ENCODE data around the gene OLA1.

OLA1 gene

DNA sequence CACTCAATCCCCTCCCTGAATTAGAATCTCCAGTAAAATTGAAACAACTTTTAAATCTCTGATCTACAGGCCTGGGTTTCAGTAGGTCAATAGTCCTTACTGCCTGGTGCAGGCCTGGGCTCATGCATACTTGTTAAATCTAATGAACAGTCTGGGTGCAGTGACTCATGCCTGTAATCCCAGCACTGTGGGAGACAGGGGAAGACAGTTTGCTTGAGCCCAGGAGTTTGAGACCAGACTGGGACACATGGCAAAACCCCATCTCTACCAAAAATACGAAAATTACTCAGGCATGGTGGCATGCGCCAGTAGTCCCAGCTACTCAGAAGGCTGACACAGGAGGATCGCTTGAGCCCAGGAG is 188.5 kb downstream of the OLA1 start:
- DNase-seq, result no peak

DNA sequence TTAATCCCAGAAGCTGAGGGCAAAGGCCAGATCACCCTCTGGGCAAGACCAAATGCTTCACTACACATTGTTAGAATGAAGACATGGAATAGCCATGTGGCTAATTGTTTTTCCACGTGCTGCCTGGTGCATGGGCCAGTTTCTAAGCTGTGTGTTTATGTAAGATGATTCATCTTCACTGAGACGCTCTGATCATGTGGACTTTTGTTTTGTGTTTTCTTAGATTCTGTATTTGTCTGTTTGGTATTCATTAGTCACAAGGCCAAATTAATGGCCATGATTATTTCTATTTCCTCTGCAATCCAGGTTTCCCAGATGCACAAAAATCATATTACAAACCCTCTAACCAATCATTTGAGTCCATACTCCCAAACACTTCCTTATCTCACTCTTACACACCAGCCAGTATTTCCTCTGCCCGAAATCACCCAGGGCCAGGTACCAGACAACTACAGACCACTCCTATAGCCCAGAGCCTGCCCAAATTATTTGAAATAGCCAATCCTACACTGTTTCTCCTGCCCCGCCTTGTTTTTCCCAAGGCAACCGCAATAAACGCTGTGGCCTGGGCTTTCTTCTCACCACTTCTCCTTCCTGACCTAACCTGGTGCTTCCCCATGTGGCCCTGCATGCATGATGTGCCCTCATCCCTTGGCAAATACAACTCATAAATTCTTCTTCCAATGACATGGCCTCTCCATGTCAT is 189.0 kb downstream of the OLA1 start:
- DNase-seq, result peak; percentile 86 to 91 (median 87)

DNA sequence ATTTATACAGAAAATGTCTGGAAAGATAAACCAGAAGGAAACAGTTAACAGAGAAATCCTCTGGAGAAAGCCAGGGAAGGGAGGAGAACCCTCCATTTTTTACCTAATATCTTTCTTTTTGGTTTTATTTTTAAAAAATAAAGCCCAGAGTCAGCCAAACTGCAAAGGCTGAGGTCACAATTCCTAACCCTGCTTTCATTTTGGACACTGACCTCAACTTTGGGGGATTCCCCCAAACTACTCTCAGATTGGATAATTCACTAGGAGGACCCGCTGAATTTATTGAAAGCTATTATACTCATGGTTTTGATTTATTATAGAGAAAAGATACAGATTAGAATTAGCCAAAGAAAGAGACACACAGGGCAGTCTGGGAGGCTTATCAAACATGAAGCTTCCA is 189.9 kb downstream of the OLA1 start:
- DNase-seq, result peak; percentile 61 to 78 (median 67)

DNA sequence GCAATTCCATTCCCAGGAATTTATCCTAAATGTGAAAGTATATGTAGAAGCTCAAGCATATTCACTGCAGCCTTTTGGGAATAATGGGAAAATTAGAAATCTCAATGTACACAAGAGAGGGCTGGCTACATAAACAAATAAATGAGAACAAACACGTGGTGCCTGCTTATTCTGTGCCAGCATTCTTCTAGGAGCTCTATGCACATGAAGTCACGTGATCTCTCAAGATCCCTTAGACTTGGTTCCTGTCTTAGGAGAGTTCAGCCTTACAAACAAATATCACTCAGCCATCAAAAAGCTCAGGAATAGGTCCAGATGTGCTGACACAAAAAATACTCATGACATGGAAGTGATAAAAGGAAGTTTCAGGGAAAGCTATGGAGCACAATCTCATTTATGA is 190.3 kb downstream of the OLA1 start:
- DNase-seq, result peak in 2 of 3 donors; percentile 22 to 44

DNA sequence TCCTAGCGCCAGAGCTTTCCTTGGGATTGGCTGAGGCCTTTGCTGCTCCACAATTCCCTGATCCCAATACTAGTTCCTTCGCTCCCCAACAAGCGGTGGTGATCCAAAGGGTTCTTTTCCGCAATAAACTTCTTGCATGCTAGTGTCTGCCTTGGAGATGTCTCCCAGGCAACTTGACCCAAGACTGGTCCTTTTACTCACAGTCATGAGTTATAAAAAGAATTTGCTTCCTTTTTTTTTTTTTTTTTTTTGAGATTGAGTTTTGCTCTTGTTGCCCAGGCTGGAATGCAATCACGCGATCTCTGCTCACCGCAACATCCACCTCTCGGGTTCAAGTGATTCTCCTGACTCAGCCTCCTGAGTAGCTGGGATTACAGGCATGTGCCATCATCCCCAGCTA is 193.4 kb downstream of the OLA1 start:
- DNase-seq, result peak; percentile 64 to 82 (median 77)

DNA sequence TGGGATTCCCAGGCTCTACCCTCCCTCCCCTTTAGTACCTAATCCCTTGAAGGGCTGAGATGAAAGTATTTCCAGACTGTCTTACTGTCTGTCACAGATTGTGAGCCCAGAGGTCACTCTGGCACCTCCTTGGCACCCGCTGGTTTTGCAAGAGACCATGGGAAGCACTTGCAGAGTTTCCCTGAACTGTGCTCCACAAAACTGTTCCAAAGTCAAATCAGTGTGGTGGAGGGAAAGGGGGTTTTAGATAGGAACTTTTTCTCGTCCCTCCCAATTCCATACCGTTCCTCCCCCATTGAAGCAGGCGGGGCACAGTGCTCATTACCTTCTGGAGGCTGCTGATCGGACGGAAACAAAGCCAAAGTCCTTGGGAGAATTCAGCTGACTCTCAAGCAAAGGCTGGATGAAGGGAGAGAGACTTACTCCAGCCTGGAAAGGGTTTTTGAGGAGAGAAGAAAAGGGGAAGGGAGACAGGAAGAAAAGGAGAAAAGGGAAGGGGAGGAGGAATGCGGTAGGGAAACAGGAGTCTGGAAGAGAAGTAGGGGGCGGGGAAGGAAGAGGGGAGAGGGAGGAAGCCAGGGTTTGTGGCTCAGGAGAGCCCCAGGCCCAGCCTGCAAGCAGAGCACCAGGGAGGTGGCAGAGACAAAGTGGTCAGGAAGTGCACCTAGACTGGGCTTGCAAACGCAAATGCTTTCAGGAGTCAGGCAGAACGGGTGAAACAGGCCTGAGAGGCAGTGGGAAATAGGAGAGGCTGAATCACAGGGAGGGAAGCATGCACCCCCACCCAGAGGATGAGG is 194.8 kb downstream of the OLA1 start:
- no peak for DNase-seq

DNA sequence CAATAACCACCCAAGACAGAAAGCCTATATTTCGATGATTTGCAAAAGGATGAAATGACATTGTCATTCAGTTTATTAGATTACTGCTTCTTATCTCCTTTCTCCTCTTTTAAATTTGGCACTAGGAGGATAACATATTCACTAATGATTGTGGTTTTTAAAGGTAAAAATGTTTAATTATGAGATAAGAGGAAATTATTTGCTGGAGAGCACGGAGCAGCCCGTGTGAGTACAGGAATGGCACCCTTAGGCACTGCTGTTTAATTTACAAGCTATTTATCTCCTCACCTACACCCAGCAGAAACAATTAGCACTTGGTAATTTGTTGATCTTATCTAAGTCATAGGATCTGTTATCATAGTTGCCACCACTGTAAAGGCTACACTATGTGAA is 195.8 kb downstream of the OLA1 start:
- DNase-seq, result no peak

DNA sequence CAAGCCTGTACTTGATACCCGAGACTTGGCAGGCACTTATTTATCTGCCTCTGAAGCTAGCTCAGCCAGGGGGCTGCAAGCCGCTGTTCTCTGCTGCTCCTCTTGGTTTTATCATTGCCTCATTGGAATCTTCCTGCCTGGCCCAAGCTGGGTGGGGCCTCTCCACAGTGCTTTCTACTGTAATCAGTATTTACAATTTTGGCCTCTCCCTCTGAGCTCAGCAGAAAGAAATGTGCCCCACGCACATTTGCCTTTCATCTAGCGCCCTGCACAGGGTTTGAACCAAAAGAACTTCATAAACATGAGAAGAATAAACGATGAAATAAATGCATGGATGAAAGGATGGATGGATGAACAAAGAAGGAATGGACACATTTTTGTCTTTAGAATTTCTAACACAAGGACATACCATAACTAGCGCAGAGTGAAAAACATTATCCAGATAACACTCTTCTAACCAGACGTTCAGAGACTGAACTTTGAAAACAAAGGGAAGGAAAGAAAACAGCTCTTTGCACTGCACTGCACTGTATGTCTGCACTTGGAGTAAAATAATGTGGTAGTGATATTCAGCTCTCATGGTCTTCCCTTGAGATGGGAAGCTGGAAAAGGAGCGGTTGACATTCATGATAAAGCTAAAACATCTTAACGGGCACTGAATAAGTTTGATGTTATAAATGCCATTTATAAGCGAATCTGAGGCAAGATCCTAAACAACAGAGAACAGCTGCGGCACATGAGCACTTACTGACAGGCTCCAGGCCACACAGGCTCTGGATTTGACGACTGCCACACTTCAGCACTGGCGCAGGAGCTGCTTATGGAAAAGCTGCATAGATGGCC is 196.4 kb downstream of the OLA1 start:
- DNase-seq, result no peak

DNA sequence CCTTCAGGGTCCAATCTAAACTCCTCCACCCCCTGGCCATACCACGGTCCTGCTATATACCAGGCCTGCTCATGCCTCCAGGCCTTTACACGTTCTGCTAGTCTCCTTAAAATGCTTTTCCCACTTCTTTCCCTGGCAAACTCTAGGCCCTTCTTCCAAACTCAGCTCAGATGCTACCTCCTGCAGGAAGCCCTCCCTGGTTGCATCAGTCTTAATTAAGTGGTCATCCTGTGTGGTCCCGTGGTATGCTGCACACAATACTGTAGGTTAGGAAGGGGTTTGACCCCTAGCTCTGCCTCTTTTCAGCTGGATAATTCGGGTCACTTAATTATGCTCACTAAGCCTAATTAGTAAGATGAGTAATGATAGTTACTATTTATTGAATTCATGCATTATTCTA is 197.3 kb downstream of the OLA1 start:
- DNase-seq, result no peak

DNA sequence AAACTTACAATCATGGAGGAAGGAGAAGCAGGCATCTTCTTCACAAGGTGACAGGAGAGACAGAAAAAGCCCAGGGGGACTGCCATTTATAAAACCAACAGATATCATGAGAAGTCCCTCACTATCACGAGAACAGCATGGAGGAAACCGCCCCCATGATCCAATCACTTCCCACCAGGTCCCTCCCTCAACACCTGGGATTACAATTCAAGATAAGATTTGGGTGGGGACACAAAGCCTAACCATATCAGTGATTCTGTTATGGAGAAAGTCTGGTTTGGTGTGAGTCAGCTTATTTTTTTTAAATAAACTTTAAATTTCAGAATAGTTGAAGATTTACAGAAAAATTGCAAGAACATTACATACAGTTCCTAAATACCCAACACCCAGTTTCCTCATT is 198.4 kb downstream of the OLA1 start:
- no peak for DNase-seq

DNA sequence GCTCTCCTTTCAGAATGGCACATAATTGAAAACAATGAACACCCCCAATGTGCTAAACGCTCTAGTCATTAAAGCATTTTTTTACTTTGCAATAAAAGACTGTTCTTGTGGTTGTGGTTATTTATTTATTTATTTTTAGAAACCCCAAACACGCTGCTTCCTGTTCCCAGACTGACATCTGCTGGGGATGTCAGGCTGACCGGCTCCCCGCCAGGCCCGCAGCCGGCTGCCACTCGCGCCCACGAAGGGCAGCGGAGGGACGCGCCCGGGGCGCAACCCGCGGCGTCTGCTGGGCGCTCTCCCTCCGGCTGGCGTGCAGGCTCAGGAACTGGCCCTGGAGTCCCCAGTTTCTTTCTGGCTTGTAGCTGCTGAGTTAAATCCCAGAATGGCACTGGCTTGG is 200.1 kb downstream of the OLA1 start:
- DNase-seq, result peak in 2 of 3 donors; percentile 25 to 35

DNA sequence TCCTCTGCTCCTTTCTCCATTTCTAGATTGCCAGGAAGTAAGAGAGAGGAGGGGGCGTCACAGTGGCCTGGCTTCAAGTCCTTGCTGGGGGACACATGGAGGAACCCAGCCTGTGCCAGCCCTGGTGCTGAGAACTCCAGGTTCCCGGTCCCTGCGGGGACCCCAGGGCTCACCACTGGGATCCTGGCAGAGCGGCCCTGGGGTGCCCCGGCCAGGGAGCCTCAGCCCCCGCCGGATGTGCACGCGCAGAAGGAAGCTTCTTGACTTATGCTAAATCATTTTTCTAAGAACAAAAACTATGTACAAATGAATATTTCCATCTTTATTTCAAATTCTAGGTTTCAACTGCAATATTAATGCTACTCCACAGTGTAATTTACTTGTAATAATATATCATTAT is 200.6 kb downstream of the OLA1 start:
- no peak for DNase-seq

DNA sequence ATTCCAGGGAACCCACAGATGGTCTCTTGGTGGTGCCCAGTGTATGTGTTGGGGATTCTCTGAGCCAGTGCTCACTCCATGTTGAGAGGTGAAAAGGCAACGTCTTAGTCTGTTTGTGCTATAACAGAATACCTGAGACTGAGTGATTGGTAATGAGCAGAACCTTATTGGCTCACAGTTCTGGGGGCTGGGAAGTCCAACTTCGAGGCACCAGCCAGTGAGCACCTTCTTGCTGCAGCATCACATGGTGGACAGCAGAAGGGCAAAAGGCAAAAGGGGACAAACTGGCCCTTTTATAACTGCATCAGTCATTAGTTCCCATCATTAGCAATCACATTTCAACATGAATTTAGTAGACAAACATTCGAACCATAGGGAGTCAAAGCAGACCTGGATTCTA is 202.2 kb downstream of the OLA1 start:
- no peak for DNase-seq

DNA sequence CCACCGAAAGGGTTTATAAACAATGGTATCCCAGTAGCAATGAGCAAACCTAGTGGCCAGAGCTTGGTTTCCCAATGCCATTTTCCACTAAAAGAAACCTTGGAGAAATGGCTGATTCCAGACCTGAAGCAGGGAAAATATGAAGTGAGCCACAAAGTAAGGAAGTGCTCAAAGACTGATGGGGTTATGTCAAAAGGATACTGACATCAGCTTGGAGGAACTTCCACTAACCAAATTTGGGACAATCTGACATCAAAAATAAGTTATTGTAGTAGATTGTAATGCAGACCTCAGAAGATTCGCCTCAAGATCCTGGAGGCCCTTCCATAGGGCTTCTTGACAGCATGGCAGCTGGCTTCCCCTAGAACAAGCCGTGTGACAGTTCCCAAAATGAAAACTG is 203.8 kb downstream of the OLA1 start:
- peak in 2 of 3 donors; percentile 57 to 61 for DNase-seq

DNA sequence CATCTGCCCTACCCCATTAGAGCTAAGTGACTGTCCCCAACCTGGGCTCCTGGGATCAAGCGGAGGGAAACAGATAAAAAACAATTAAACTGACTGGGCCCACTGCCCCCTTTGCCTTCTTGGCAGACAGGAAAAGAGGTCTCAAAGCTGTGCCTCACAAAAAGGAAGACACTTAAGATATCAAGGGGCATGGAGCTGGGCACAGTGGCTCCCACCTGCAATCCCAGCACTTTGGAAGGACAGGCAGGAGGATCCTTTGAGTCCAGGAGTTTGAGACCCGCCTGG is 208.0 kb downstream of the OLA1 start:
- DNase-seq, result no peak

DNA sequence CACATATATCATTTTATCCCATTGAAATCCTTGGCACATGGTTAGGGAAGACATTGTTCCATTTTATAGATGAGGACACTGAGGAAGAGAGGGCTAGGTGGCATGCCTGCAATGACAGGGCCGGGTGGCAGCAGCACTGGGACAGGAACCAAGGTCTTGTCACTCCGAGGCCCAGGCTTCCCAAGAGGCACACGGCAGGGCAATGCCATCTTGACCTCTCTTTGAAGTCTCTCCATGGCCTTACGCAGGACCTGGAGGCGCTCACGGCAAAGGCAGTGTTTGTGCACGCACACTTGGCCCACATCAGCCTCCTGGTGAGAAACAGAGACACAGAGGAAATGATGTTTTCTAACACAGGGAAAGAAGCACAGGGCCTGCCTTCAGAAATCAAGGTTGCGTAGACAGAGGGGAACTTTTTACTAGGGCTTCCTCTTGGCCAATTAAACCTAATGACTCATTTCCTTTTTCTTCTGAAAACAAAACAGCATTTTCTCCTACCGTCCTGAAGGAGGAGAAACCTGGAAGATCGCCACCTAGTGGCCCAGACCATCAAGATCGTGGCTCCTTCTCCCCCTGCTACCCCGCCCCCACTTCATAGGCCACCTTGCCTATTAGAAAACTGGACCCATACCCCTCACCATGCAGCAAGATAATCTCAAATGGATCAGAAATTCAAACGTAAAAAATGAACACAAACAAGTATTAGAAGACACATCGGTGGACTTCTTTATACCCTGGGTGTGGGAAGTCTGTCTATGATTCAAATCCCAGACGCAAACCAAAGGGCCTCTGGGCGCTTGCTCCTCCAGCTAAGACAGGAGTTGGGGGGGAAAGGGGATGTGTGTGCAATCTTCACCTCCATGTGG is 208.5 kb downstream of the OLA1 start:
- peak; percentile 96 to 99 (median 98) for DNase-seq

DNA sequence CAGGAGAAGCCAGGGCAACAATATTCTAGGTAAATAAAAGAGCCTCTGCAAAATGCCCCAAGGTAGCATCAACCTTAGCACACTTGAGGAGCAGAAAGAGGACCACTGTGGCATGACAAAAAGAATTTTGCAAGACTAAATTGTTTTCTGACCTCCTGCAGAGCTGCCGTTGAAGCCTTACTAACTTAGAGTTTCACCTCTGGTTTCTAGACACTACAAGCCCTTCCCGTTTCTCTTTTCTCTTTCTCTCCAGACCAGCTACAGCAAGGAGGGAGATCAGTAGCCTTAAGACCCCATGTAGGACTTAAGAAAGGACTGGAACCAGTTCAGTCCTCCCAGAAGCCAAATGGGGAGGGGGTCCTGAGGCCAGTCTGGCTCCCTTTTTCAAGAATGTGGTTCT is 209.9 kb downstream of the OLA1 start:
- DNase-seq, result peak in 2 of 3 donors; percentile 36 to 37

DNA sequence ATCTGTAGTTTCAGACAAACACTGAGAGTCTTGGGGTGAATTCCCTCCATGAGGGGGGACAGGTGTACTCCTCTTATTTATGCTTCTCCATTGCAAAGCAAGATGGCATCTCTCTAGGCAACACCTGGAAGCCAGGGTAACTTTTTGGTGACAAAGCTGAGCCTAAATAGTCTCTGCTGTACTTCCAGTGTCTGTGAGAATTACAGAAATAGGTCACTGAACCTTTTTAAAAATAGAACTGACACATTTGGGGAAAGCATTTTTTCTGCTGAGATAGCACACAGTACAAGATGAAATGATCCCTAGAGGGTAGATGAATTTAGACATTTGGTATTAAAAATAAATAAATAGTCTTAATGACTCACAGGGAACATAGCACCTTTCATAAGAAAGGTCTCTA is 211.5 kb downstream of the OLA1 start:
- DNase-seq, result peak in 1 of 3 donors; percentile 47

DNA sequence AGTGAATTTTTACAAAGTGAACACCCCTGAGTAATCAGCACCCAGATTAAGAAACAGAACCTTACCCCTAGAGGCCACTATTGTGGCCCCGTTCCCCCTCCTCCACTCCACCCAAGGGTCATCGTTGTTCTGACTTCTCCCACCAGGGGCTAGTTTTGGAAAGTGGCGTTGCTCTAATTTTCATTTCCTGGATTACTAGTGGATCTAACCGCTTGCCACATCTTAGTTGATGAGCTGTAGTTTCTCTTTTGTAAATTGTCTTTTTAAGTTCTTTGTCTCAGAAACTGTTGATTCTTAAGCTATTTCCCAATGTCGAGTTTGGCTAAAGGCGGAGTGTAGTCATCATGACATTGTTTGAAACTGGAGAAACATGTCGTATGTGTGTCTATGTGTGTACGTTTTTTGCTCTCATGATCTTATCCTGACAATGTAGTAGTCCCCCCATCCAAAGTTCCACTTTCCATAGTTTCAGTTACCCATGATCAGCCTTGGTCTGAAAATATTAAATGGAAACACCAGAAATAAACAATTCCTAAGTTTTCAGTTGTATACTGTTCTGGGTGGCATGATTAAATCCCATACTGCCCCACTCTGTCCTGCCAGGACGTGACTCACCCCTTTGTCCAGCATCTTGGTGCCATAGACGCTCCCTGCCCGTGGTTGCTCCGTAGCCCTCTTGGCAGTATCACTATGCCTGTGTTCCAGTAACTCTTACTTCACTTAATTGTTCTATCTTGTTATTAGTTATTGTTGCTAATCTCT is 212.2 kb downstream of the OLA1 start:
- DNase-seq, result peak; percentile 81 to 88 (median 82)

DNA sequence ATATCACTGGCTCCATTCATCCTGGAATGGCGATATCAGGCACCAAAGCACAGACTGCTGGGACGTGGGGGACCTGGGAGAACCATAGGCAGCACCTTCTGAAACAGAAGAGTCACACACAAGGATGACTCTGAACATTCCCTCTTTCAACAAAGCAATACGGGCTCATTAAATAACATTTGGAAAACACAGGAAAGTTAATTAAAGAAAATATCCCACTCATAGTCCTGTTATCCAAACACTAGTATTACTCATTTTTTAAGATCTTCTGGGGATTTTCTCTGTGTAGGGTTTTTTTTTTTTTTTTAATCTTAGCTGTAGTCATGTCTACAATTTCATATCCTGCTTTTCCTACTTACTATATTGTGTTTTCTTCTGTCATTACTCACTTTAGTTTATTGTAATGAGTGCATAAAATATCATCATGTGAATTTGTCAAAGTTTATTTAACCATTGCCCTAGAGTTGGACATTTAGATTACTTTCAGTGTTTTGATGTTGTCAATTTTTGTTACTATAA is 213.2 kb downstream of the OLA1 start:
- peak in 2 of 3 donors; percentile 56 to 74 for DNase-seq

DNA sequence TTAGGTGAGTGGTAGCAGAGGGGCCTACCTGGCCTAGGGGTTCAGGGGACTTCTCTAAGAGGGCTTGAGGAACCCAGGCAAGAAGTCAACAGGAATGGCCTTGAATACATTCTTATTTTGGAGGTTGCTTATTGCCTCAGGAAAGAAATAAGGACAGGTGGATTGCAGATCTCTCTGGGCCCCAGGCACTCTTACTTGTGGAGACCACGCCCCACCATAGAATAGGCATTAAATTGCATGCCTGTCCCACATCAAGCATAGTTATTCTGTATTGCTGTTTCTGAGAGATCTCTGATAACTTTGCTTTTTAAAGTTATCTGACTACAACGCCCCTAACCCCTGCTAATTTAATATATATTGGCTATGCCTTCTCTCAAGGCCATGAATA is 215.2 kb downstream of the OLA1 start:
- DNase-seq, result no peak

DNA sequence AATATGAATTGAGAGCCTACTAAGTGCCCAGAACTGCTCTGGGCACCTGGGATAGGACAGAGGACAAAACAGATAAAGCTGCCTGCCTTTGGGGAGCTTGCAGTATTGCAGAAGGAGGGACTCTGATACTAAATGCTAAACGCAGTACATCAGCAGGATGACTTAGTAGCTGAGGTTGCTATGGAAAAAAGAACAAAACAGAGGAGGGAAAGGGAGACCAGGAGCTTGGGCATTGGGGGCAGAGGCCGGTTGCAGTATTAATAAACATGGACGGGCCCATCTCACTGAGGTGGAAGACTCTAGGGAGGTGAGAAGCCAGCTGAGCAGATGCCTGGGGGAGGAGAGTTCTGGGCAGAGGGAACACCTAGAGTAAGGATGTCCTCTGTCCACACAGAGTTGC is 217.1 kb downstream of the OLA1 start:
- no peak for DNase-seq
